Spleen (tissue), 11 donors: ENCODE data around the gene ZC3H6. TPM values are rescaled to one million over a fixed set of nuclear protein-coding genes. Genes with fewer than 3 reads are reported as not detected.

Experiments
- DNase-seq: peaks from one replicate; pipeline ENCODE4 v3.0.0-alpha.2; 2020
- H3K27ac ChIP-seq, 8 donors: fragments of 200-600 bp; sonication (generic) in 7 of 8; 1 replicate in 4 of 8; 2 replicates in 4 of 8; pipeline versions ENCODE4 v1.5.0 to v1.8.0; 2016 to 2021; ENCODE audit warnings: inconsistent platforms in 4 of 8, mild to moderate bottlenecking in 4 of 8, moderate library complexity in 1 of 8
- H3K27me3 ChIP-seq, 7 donors: fragments of 200-600 bp; sonication (generic) in 6 of 7; replicated peaks in 1 of 7; 1 replicate in 4 of 7; 2 replicates in 3 of 7; pipeline versions ENCODE4 v1.5.0 to v1.8.0; 2016 to 2021; ENCODE audit warnings: inconsistent platforms in 3 of 7, mild to moderate bottlenecking in 1 of 7
- H3K36me3 ChIP-seq, 6 donors: fragments of 200-600 bp; sonication (generic) in 5 of 6; 1 replicate in 4 of 6; 2 replicates in 2 of 6; pipeline versions ENCODE4 v1.5.0 to v1.8.0; 2016 to 2021; ENCODE audit warnings: inconsistent platforms in 2 of 6
- H3K4me1 ChIP-seq, 6 donors: fragments of 200-600 bp; sonication (generic) in 5 of 6; 1 replicate in 3 of 6; 2 replicates in 3 of 6; pipeline versions ENCODE4 v1.5.0 to v1.8.0; 2016 to 2021; ENCODE audit warnings: inconsistent platforms in 3 of 6
- H3K4me3 ChIP-seq, 8 donors: fragments of 200-600 bp; sonication (generic) in 7 of 8; 1 replicate in 4 of 8; 2 replicates in 4 of 8; pipeline versions ENCODE4 v1.5.0 to v1.8.0; 2016 to 2021; ENCODE audit warnings: inconsistent platforms in 4 of 8, mild to moderate bottlenecking in 4 of 8, moderate library complexity in 2 of 8
- H3K9me3 ChIP-seq, 8 donors: fragments of 200-600 bp; sonication (generic) in 7 of 8; 1 replicate in 4 of 8; 2 replicates in 4 of 8; pipeline versions ENCODE4 v1.5.0 to v1.8.0; 2016 to 2021; ENCODE audit warnings: inconsistent platforms in 4 of 8
- CTCF ChIP-seq, 11 experiments: fragments of 200-600 bp in 7 of 11; fragments of 450-650 bp in 4 of 11; sonication (generic) in 4 of 11; IDR thresholded peaks in 8 of 11; conservative IDR thresholded peaks in 3 of 11; 1 replicate in 7 of 11; 2 replicates in 4 of 11; pipeline versions ENCODE4 v1.4.0 to v1.8.0; 2016 to 2021; ENCODE audit warnings: antibody characterized with exemption in 11 of 11, inconsistent platforms in 4 of 11, mild to moderate bottlenecking in 1 of 11
- POLR2A ChIP-seq, 3 donors: fragments of 450-650 bp; IDR thresholded peaks; one replicate each; pipeline ENCODE4 v1.5.1; 2017; ENCODE audit warnings: antibody characterized with exemption in 3 of 3, mild to moderate bottlenecking in 1 of 3
- POLR2AphosphoS5 ChIP-seq, 3 donors: sonication (generic); formaldehyde crosslinking; IDR thresholded peaks; one replicate each; pipeline ENCODE4 v1.5.1; 2017; ENCODE audit warnings: antibody characterized with exemption in 3 of 3
- WGBS, 5 donors: extraction: QIAGEN DNeasy Blood & Tissue Kit in 3 of 5; methylation state at CpG; one replicate each; pipeline versions ENCODE4 v1.1.5 to v1.1.7; 2013 to 2018; 5-methylcytosine and 5-hydroxymethylcytosine counted together
- intact Hi-C: fragments of 100-400 bp; cut with DNase I; formaldehyde crosslinking; loops from one replicate; pipeline ENCODE4 v1.15.0; 2023; ENCODE audit warnings: low total_unique reads
- polyA plus RNA-seq, 3 donors: library from polyadenylated mRNA; stranded (reverse); fragments of 200-250 nt; gene quantifications; one replicate each; pipeline ENCODE4 v1.2.1, GENCODE V29; 2013
- total RNA-seq, 7 donors: library from RNA; depleted of rRNA in 3 of 7; stranded (reverse); fragments of >200 nt in 3 of 7; fragmentation: NEBNext Ultra II Directional in 4 of 7; extraction: Animal tissue kit (Norgen Biotek cat#: 25700) in 4 of 7; gene quantifications; one replicate each; pipeline versions ENCODE4 v1.1.0 to v1.2.1, GENCODE V29; 2016 to 2021
- donor health status: healthy with polysubstance abuse.
- donor health status: DM: no; HTN: no; CAD: no; lungs with moderate emphysema.
- donor health status: DM: no; HTN: no; CAD: no.
- donor health status: Bipolar disorder and iron deficiency.
- donor health status: healthy.
- donor health status: DM: no; HTN: no; CAD: no.
- donor health status: DM: yes; HTN: yes; CAD: no.

Gene ZC3H6
- total and polyA plus RNA-seq, 10 donors: 1.9 to 28.9 (median 14.7) TPM

GRCh38 chr2:112317303-112318158 lies 42.1 kb downstream of the ZC3H6 start:
- Histone ChIP-seq H3K4me1 (no peaks in the 10 kb centered on the region), H3K36me3 (peaks cover 0 to 58% (median 5%) of the 10 kb centered on the region in 6 donors), H3K9me3 (no peaks in the 10 kb centered on the region), H3K27me3 (no peaks in the 10 kb centered on the region), H3K27ac (no peak overlapping the region), H3K4me3 (no peak overlapping the region)
- 89 to 94% (median 93%) methylated on average over 5 of the region's 5 CpGs for WGBS, 5 donors
- intact Hi-C loops: no loop called here
- no peak for DNase-seq
- TF ChIP-seq CTCF (IDR thresholded peaks at IDR 0.05 in 8 of 11, conservative IDR thresholded peaks at IDR 0.05 in 3 of 11) (no peak), POLR2AphosphoS5 (IDR thresholded peaks at IDR 0.05) (no peak), POLR2A (IDR thresholded peaks at IDR 0.05) (no peak)

DNA sequence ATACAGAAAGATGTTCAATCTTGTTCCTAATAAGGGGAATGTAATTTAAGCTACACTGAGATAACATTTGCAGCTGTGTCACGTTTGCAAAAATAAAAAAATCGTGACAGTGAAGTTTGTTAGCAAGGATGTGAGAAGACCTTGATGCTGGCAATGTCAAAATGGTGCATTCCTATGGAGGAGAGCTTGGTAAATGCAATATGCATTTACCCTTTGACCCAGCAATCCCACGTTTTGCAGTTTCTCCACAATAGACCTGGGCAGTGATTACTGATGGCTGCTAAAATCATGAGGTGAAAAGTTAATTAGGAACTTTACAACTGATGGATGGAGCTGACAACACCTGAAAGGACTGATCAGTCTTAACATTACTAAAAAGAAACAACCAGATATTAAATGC lies 43.1 kb downstream of the ZC3H6 start:
- Histone ChIP-seq H3K9me3 (no peaks in the 10 kb centered on the region), H3K4me3 (no peak overlapping the region), H3K27ac (no peak overlapping the region), H3K4me1 (no peaks in the 10 kb centered on the region), H3K27me3 (no peaks in the 10 kb centered on the region), H3K36me3 (peaks cover 0 to 58% (median 7%) of the 10 kb centered on the region in 6 donors)
- WGBS, 5 donors: 85 to 92% (median 88%) methylated on average over 3 of the region's 3 CpGs
- no peak for DNase-seq
- intact Hi-C loops: no loop called here
- TF ChIP-seq POLR2A (IDR thresholded peaks at IDR 0.05): no peak
- TF ChIP-seq CTCF (IDR thresholded peaks at IDR 0.05 in 8 of 11, conservative IDR thresholded peaks at IDR 0.05 in 3 of 11): no peak
- TF ChIP-seq POLR2AphosphoS5 (IDR thresholded peaks at IDR 0.05): no peak

- Histone ChIP-seq H3K4me1 (no peaks in the 10 kb centered on the region), H3K27me3 (no peaks in the 10 kb centered on the region), H3K27ac (no peak overlapping the region), H3K36me3 (peaks cover 0 to 75% (median 18%) of the 10 kb centered on the region in 6 donors), H3K4me3 (no peak overlapping the region), H3K9me3 (no peaks in the 10 kb centered on the region)
- intact Hi-C loops: no loop called here
- no peak for DNase-seq
- TF ChIP-seq CTCF (IDR thresholded peaks at IDR 0.05 in 8 of 11, conservative IDR thresholded peaks at IDR 0.05 in 3 of 11) (no peak), POLR2AphosphoS5 (IDR thresholded peaks at IDR 0.05) (no peak), POLR2A (IDR thresholded peaks at IDR 0.05) (no peak)
- 91 to 95% (median 93%) methylated on average over 3 of the region's 3 CpGs for WGBS, 5 donors
Measured at GRCh38 chr2:112321375-112322320, 46.3 kb downstream of the ZC3H6 start.
